ENCODE results near the gene NR0B1. TPM values are rescaled to one million over a fixed set of nuclear protein-coding genes. Genes with fewer than 3 reads are reported as not detected.

The NR0B1 gene
- total RNA-seq (not detected), polyA plus RNA-seq (not detected)
- long read RNA-seq, donor 1 = 0 reads
- long read RNA-seq, donor 2, partial matches to known transcripts = 0 of 1 reads
- long read RNA-seq, donor 2, other reads (novel, unspliced or antisense) = 0 of 1 reads

- Histone ChIP-seq H3K36me3 (no peaks in the 10 kb centered on the region), H3K4me1 (peaks cover 0 to 14% (median 0%) of the 10 kb centered on the region in 6 donors), H3K9me3 (no peaks in the 10 kb centered on the region), H3K27ac (no peak within 1 kb of the TSS), H3K4me3 (peak within 1 kb of the TSS in 1 of 8 donors; percentile 18), H3K27me3 (replicated peaks in 1 of 7) (peaks cover 0 to 33% (median 19%) of the 10 kb centered on the region in 7 donors)
- no peak for TF ChIP-seq POLR2AphosphoS5 (IDR thresholded peaks at IDR 0.05)
- TF ChIP-seq CTCF (IDR thresholded peaks at IDR 0.05 in 8 of 11, conservative IDR thresholded peaks at IDR 0.05 in 3 of 11) = no peak
- no peak for TF ChIP-seq POLR2A (IDR thresholded peaks at IDR 0.05)
- DNase-seq = peak; percentile 66
- WGBS, 5 donors = 0 to 70% (median 5%) methylated on average over 1 to 46 of the region's 46 CpGs
- intact Hi-C loops (cut with DNase I; ENCODE audit: low total_unique reads) = no loop called here
Measured at GRCh38 chrX:30309139-30309571, at the start of gene NR0B1. TSS of gene NR0B1 (minus strand) at chrX:30309390. CDS start at chrX:30309363, 27 bp downstream.

GRCh38 chrX:30349946-30350345 is 40.8 kb upstream of the NR0B1 start:
- Histone ChIP-seq H3K4me3 (no peak overlapping the region), H3K27ac (no peak overlapping the region), H3K27me3 (replicated peaks in 1 of 7) (no peaks in the 10 kb centered on the region), H3K4me1 (no peaks in the 10 kb centered on the region), H3K36me3 (no peaks in the 10 kb centered on the region), H3K9me3 (peaks cover 0 to 26% (median 15%) of the 10 kb centered on the region in 8 donors)
- intact Hi-C loops (cut with DNase I; ENCODE audit: low total_unique reads) = no loop called here
- TF ChIP-seq POLR2A (IDR thresholded peaks at IDR 0.05) = no peak
- TF ChIP-seq POLR2AphosphoS5 (IDR thresholded peaks at IDR 0.05) = no peak
- TF ChIP-seq CTCF (IDR thresholded peaks at IDR 0.05 in 8 of 11, conservative IDR thresholded peaks at IDR 0.05 in 3 of 11) = no peak
- no peak for DNase-seq

GRCh38 chrX:30343206-30343605 is 34.0 kb upstream of the NR0B1 start:
- no peak overlapping the region for H3K27ac ChIP-seq
- H3K36me3 ChIP-seq = no peaks in the 10 kb centered on the region
- no peak for DNase-seq
- H3K4me3 ChIP-seq = no peak overlapping the region
- intact Hi-C loops (cut with DNase I; ENCODE audit: low total_unique reads) = no loop called here
- WGBS, 5 donors = 46 to 68% (median 53%) methylated on average over 4 of the region's 4 CpGs
- no peaks in the 10 kb centered on the region for H3K9me3 ChIP-seq
- H3K4me1 ChIP-seq = no peaks in the 10 kb centered on the region
- H3K27me3 ChIP-seq (replicated peaks in 1 of 7) = peaks cover 0 to 5% (median 0%) of the 10 kb centered on the region in 7 donors
- no peak for TF ChIP-seq POLR2A (IDR thresholded peaks at IDR 0.05)
- no peak for TF ChIP-seq POLR2AphosphoS5 (IDR thresholded peaks at IDR 0.05)
- TF ChIP-seq CTCF (IDR thresholded peaks at IDR 0.05 in 8 of 11, conservative IDR thresholded peaks at IDR 0.05 in 3 of 11) = no peak

GRCh38 chrX:30340753-30341152 is 31.6 kb upstream of the NR0B1 start:
- Histone ChIP-seq H3K27ac (no peak overlapping the region), H3K9me3 (no peaks in the 10 kb centered on the region), H3K27me3 (replicated peaks in 1 of 7) (peaks cover 0 to 5% (median 0%) of the 10 kb centered on the region in 7 donors), H3K4me3 (no peak overlapping the region), H3K4me1 (no peaks in the 10 kb centered on the region), H3K36me3 (no peaks in the 10 kb centered on the region)
- intact Hi-C loops (cut with DNase I; ENCODE audit: low total_unique reads) = no loop called here
- TF ChIP-seq CTCF (IDR thresholded peaks at IDR 0.05 in 8 of 11, conservative IDR thresholded peaks at IDR 0.05 in 3 of 11) (no peak), POLR2AphosphoS5 (IDR thresholded peaks at IDR 0.05) (no peak), POLR2A (IDR thresholded peaks at IDR 0.05) (no peak)
- DNase-seq = no peak
- WGBS, 5 donors = 80 to 97% (median 93%) methylated on average over 7 of the region's 7 CpGs
